BLaER1 (cell line): ENCODE data around the gene TRIM10.
A peak's percentile ranks its signal among the peaks of the same experiment; 100 is the strongest.
"Not testable (repeated sequence)": the region's sequence is repeated elsewhere in the genome, so short reads cannot be mapped to it uniquely, and the experiment has no call there.

Experiments used
- H3K27ac ChIP-seq: shearing (Covaris generic); formaldehyde crosslinking; 2 replicates; pipeline ENCODE4 v1.8.1; 2022
- H3K27me3 ChIP-seq: shearing (Covaris generic); formaldehyde crosslinking; 2 replicates; pipeline ENCODE4 v1.8.1; 2022
- H3K36me3 ChIP-seq: shearing (Covaris generic); formaldehyde crosslinking; 2 replicates; pipeline ENCODE4 v1.8.1; 2022
- H3K4me1 ChIP-seq: shearing (Covaris generic); formaldehyde crosslinking; 2 replicates; pipeline ENCODE4 v1.8.1; 2022
- H3K4me2 ChIP-seq: shearing (Covaris generic); formaldehyde crosslinking; 2 replicates; pipeline ENCODE4 v1.8.1; 2022
- H3K4me3 ChIP-seq: shearing (Covaris generic); formaldehyde crosslinking; 2 replicates; pipeline ENCODE4 v1.8.1; 2022
- H3K9ac ChIP-seq: shearing (Covaris generic); formaldehyde crosslinking; 2 replicates; pipeline ENCODE4 v1.8.1; 2022
- H3K9me3 ChIP-seq: shearing (Covaris generic); formaldehyde crosslinking; 2 replicates; pipeline ENCODE4 v1.8.1; 2022
- H4K20me1 ChIP-seq: shearing (Covaris generic); formaldehyde crosslinking; 2 replicates; pipeline ENCODE4 v1.8.1; 2022
- Cebpa-rat ChIP-seq: shearing (Covaris generic); IDR thresholded peaks from 2 replicates; pipeline ENCODE4 v1.8.1; 2022

Gene TRIM10

DNA sequence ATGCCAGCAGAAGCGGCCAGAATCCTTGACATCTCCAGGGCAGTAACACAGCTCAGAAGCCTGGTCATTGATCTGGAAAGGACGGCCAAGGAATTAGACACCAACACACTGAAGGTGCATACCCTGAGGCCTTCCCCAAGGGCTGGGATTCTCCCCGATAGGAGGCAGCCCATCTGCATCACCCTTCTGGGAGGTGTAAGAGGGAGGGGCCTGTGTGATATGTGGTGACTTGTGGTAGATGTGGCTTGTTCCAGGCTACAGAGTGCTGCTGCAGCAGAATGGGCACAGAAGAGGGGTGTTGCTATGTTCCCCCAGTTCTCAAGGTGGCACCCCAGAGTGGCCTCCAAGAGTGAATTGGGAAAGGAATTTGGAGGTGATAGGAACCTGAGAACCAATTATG is 13.9 kb downstream of the TRIM10 start:
- no peaks in the 10 kb centered on the region for H3K36me3 ChIP-seq
- H3K27me3 ChIP-seq, result no peaks in the 10 kb centered on the region
- H3K9ac ChIP-seq, result no peak overlapping the region
- no peak overlapping the region for H3K4me3 ChIP-seq
- H3K9me3 ChIP-seq, result no peaks in the 10 kb centered on the region
- H3K4me1 ChIP-seq, result peaks cover 22% of the 10 kb centered on the region
- H3K27ac ChIP-seq, result no peak overlapping the region
- no peaks in the 10 kb centered on the region for H4K20me1 ChIP-seq
- no peak for TF ChIP-seq Cebpa-rat
- H3K4me2 ChIP-seq, result peak overlapping the region; percentile 53

DNA sequence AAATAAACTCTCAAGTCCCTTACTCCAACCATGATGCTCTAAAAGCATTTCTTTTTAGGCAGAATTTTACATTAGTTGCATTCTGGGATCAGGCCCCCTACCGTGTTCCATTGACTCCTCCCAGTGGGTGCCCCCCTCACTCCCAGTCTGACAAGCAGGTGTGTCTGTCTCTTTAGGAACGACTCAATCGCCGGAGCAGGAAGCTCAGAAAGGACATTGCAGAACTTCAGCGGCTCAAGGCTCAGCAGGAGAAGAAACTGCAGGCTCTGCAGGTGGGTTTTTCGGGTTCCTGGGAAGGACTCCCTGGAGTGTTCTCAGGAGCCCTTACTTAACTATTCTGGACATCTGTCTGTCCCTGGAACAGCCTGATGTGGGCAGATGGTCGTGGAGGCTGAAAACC is 15.2 kb downstream of the TRIM10 start:
- Histone ChIP-seq H3K4me2 (no peak overlapping the region), H4K20me1 (no peaks in the 10 kb centered on the region), H3K36me3 (no peaks in the 10 kb centered on the region), H3K27me3 (no peaks in the 10 kb centered on the region), H3K27ac (no peak overlapping the region), H3K4me1 (peaks cover 17% of the 10 kb centered on the region), H3K9me3 (no peaks in the 10 kb centered on the region), H3K4me3 (no peak overlapping the region), H3K9ac (no peak overlapping the region)
- no peak for TF ChIP-seq Cebpa-rat

DNA sequence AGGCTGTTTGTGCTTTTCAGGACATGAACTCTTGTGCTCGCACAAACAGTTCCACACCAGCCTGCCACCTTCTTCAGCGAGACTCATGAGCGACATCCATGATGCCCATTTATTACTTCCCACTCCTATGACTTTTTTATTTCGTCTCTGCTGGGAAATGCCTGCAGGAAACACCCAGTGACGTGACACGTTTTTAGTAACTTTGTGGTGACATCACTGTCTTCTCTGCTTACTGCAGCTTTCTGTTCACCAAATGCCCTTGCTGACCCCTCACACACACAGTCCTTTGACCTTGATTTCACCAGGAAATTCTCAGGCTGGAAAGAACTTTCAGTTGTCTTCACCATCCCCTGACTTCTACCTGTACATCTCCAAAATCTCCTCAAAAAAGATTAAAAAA is 16.2 kb downstream of the TRIM10 start:
- H3K9ac ChIP-seq, result no peak overlapping the region
- TF ChIP-seq Cebpa-rat, result no peak

DNA sequence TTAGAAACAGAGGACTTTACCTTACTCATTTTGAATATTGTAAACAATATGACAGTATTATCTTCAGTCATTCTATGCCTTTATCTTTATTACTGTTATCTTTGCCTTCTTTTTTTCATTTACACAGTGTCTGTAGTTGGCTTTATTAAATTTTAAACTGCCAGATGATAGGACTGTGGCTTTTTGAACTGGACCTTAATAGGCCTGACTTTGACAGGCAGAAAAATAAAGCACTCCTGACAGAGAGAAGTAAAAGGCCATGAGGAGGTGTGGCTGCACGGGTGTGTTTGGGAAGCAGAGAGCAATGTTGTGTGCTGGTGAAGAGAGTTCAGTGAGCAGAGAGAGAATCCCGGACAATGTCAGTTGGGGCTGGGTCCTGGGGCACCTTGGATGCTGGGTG is 17.2 kb downstream of the TRIM10 start:
- no peak overlapping the region for H3K9ac ChIP-seq

More for the DNA sequence above, 16.2 kb downstream of the TRIM10 start:
- H3K27me3 ChIP-seq, result no peaks in the 10 kb centered on the region
- H3K4me1 ChIP-seq, result peaks cover 17% of the 10 kb centered on the region
- H4K20me1 ChIP-seq, result no peaks in the 10 kb centered on the region
- H3K9me3 ChIP-seq, result no peaks in the 10 kb centered on the region
- no peaks in the 10 kb centered on the region for H3K36me3 ChIP-seq
- H3K4me2 ChIP-seq, result no peak overlapping the region
- H3K4me3 ChIP-seq, result no peak overlapping the region
- H3K27ac ChIP-seq, result no peak overlapping the region

DNA sequence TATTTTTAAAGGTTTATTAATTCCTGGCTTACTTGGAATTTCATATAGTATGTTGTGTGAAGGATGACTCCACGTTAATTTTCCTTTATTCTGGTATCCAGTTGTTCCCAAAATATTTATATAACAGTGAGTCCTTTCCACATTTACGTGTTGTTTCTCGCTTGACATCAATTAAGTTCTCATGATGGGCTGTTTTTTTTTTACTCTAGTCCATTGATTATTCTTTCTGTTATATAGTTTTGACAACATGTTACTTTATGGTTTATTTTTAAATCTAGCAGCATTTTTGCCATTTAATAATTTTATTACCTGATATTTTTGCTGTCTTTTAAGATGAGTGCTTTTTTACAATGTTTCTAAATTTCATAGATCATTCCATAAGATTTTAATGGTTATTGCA is 18.3 kb downstream of the TRIM10 start:
- Histone ChIP-seq H3K4me2 (no peak overlapping the region), H3K9ac (no peak overlapping the region), H3K4me1 (peaks cover 14% of the 10 kb centered on the region), H3K27me3 (no peaks in the 10 kb centered on the region), H3K27ac (no peak overlapping the region), H3K4me3 (no peak overlapping the region), H4K20me1 (no peaks in the 10 kb centered on the region), H3K36me3 (no peaks in the 10 kb centered on the region), H3K9me3 (no peaks in the 10 kb centered on the region)
- no peak for TF ChIP-seq Cebpa-rat

More for the DNA sequence above, 17.2 kb downstream of the TRIM10 start:
- H3K9me3 ChIP-seq, result no peaks in the 10 kb centered on the region
- H4K20me1 ChIP-seq, result no peaks in the 10 kb centered on the region
- H3K4me1 ChIP-seq, result peaks cover 17% of the 10 kb centered on the region
- TF ChIP-seq Cebpa-rat, result no peak
- no peak overlapping the region for H3K4me3 ChIP-seq
- no peaks in the 10 kb centered on the region for H3K27me3 ChIP-seq
- H3K27ac ChIP-seq, result no peak overlapping the region
- no peak overlapping the region for H3K4me2 ChIP-seq
- H3K36me3 ChIP-seq, result no peaks in the 10 kb centered on the region

DNA sequence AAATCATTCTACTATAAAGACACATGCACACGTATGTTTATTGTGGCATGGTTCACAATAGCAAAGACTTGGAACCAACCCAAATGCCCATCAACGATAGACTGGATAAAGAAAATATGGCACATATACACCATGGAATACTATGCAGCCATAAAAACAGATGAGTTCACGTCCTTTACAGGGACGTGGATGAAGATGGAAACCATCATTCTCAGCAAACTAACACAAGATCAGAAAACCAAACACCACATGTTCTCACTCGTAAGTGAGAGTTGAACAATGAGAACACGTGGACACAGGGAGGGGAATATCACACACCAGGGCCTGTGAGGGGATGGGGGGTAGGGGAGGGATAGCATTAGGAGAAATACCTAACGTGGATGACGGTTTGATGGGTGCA is 20.8 kb downstream of the TRIM10 start:
- not testable (repeated sequence) for H3K9ac ChIP-seq, H3K4me2 ChIP-seq, H3K27ac ChIP-seq, H4K20me1 ChIP-seq, H3K36me3 ChIP-seq, H3K9me3 ChIP-seq, H3K27me3 ChIP-seq, H3K4me3 ChIP-seq
- H3K4me1 ChIP-seq, result peaks cover 21% of the 10 kb centered on the region

DNA sequence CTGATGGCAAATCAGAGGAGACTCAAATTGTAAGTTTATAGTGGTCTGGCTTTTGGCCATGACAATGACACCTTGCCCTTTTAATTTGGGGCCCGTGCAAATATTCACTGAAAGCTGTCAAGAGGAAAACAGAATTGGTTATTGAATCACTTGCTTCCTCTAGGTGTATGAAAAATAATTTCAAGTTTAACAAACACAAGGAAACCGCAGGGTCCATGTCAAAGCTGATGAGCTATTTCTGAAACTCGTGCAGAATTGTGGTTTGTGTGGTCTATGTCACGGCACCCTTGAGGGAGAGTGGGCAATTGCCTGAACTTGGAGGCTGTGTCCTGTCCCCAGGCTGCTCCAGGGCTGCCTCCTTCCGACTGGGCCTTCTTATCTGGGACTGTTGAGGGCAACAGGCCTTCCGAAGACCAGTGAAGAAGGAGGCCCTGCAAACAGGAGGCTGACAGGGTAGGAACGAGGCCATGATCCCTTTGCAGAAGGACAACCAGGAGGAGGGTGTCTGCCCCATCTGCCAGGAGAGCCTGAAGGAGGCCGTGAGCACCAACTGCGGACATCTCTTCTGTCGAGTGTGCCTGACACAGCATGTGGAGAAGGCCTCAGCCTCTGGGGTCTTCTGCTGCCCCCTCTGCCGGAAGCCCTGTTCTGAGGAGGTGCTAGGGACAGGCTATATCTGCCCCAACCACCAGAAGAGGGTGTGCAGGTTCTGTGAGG is 24.3 kb downstream of the TRIM10 start:
- Histone ChIP-seq H3K9ac (no peak overlapping the region), H3K36me3 (no peaks in the 10 kb centered on the region), H3K4me3 (no peak overlapping the region), H4K20me1 (no peaks in the 10 kb centered on the region), H3K27me3 (no peaks in the 10 kb centered on the region), H3K4me2 (peak overlapping the region; percentile 75), H3K27ac (no peak overlapping the region), H3K4me1 (peaks cover 21% of the 10 kb centered on the region), H3K9me3 (no peaks in the 10 kb centered on the region)
- TF ChIP-seq Cebpa-rat, result no peak

DNA sequence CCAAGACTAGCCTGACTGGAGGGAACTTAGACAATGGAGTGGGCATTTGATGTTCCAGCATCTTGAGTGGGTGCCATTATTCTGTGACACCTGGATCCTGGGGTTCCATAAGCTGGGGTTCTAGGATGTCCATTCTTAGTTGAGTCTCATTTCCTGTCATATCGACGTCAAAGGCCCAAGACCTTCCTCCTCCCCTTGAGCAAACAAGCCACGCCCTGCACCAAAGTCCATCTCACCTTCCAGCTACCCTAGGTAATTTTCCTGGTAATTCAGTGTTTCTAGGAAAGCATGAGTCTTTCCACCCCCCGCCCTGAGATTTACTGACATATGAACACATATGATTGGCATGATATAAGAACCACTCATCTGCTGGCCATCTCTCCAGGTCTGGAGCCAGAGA is 25.3 kb downstream of the TRIM10 start, which contains the start of gene TRIM40:
Gene TRIM40 (plus strand): TSS at position 384 of the 400 bp plus-strand sequence. CDS start 897 bp downstream, outside the sequence.
- no peaks in the 10 kb centered on the region for H3K27me3 ChIP-seq
- H3K4me1 ChIP-seq, result peaks cover 24% of the 10 kb centered on the region
- peak within 1 kb of the TSS; percentile 75 for H3K4me2 ChIP-seq
- H3K4me3 ChIP-seq, result no peak within 1 kb of the TSS
- TF ChIP-seq Cebpa-rat, result no peak
- H3K9me3 ChIP-seq, result no peaks in the 10 kb centered on the region
- no peaks in the 10 kb centered on the region for H4K20me1 ChIP-seq
- no peaks in the 10 kb centered on the region for H3K36me3 ChIP-seq
- no peak within 1 kb of the TSS for H3K27ac ChIP-seq
- no peak within 1 kb of the TSS for H3K9ac ChIP-seq

DNA sequence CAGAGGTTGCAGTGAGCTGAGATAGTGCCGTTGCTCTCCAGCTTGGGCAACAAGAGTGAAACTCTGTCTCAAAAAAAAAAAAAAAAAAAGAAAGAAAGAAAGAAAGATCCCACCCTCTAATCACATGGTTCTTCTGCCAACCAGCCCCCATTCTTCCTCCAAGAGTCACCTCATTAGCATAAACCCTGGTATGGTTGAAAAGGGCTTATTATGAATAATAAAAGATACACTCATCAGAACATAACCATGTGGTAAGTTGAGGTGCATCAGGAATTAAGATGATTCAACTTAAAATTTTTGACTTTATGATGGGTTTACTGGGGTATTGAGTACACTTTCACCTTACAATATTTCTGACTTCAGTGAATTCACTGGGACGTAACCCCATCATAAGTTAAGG is 25.9 kb downstream of the TRIM10 start:
- no peaks in the 10 kb centered on the region for H4K20me1 ChIP-seq
- TF ChIP-seq Cebpa-rat, result no peak
- peak overlapping the region; percentile 75; the same call in 1 of the 2 replicates for H3K4me2 ChIP-seq
- H3K4me3 ChIP-seq, result no peak overlapping the region
- H3K4me1 ChIP-seq, result peaks cover 30% of the 10 kb centered on the region
- H3K9ac ChIP-seq, result no peak overlapping the region
- H3K27ac ChIP-seq, result no peak overlapping the region
- no peaks in the 10 kb centered on the region for H3K36me3 ChIP-seq
- H3K27me3 ChIP-seq, result no peaks in the 10 kb centered on the region
- H3K9me3 ChIP-seq, result no peaks in the 10 kb centered on the region

DNA sequence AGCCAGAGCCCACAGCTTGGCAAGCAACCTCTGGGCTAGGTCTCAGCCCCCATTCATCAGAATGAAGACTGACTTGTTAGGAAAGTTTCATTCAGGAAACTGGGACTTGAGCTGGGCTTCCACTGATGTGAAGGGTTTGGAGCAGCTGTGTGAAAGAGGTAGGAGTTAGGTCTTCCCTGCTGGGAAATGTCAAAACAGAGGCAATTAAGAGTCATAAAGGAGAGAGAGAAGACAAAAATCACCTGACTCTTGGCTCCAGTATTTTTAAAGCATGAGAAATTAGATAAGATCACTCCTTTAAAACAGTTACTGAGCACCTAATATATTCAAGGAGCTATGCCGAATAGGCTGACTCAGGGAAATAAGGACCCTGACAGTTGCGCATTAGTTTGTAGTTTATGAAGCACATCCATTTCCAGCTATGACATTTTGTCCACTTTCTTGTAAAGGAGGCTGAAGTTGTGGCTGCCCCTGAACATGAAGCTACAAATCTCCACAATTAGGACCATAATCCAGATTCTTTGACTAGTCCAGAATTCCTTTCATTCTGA is 29.0 kb downstream of the TRIM10 start:
- H3K4me1 ChIP-seq, result peaks cover 56% of the 10 kb centered on the region
- no peak overlapping the region for H3K9ac ChIP-seq
- no peaks in the 10 kb centered on the region for H3K9me3 ChIP-seq
- H3K36me3 ChIP-seq, result no peaks in the 10 kb centered on the region
- 0 out of 2 replicates have a peak overlapping the region, but pooled peaks have one; percentile 1 for H3K4me2 ChIP-seq
- no peak overlapping the region for H3K27ac ChIP-seq
- H3K27me3 ChIP-seq, result peaks cover 26% of the 10 kb centered on the region
- TF ChIP-seq Cebpa-rat, result no peak
- no peaks in the 10 kb centered on the region for H4K20me1 ChIP-seq
- no peak overlapping the region for H3K4me3 ChIP-seq
